HCT116 (cell line): Measurements from ENCODE around the gene RAB19. TPM values are rescaled to one million over a fixed set of nuclear protein-coding genes. Genes with fewer than 3 reads are reported as not detected.

Experiments used
- ATAC-seq: fragments of 200-7000 bp; cut with Tn5 transposase; 2 replicates; pipeline ENCODE4 v1.9.1; 2020; ENCODE audit warnings: mild to moderate bottlenecking, moderate library complexity
- BruUV-seq: library from RNA; stranded (reverse); fragments of 400-500 nt; replicated peaks from 2 replicates; lab custom pipeline; 2021; lab: Mats Ljungman, UMichigan
- CTCF ChIA-PET: fragments of 300-600 bp; sonication (Branson Sonifier 250); formaldehyde crosslinking; loops from one replicate; lab custom pipeline; 2021; ENCODE audit warnings: antibody characterized with exemption; lab: Charles Lee
- POLR2A ChIA-PET: fragments of 300-600, 350-600 bp; sonication (Branson Sonifier 250); formaldehyde crosslinking; loops from one replicate; lab custom pipeline; 2021; ENCODE audit warnings: antibody characterized with exemption; lab: Charles Lee
- RAD21 ChIA-PET, 2 experiments: fragments of 300-600 bp; sonication (Branson Sonifier 250); formaldehyde crosslinking; loops; one replicate each; lab custom pipeline; 2023; ENCODE audit warnings: low total read pairs in 2 of 2; ENCODE audit not compliant: uncharacterized antibody in 2 of 2, unreplicated experiment in 2 of 2, low non-redundant PET in 1 of 2; lab: Charles Lee
- DNase-seq: peaks from one replicate; pipeline ENCODE4 v3.0.0-alpha.2; 2010; ENCODE audit warnings: low read depth, low spot score
- H2AFZ ChIP-seq: fragments of 200-600 bp; shearing (Covaris generic), sonication (generic); 2 replicates; pipeline ENCODE4 v1.6.1; 2017; ENCODE audit warnings: low read depth, mixed run types, mixed read lengths, antibody characterized with exemption, low read length; ENCODE audit not compliant: poor library complexity, severe bottlenecking
- H3K27ac ChIP-seq: 2 replicates; pipeline ENCODE4 v1.5.1; 2012; ENCODE audit warnings: low read depth, low read length
- H3K27me3 ChIP-seq: fragments of 200-600 bp; sonication (generic); 2 replicates; pipeline ENCODE4 v1.6.1; 2016; ENCODE audit warnings: mixed run types, low read length, mixed read lengths; ENCODE audit not compliant: insufficient read depth
- H3K36me3 ChIP-seq, 2 experiments: fragments of 200-500 bp in 1 of 2; fragments of 200-600 bp in 1 of 2; sonication (Bioruptor generic) in 1 of 2; sonication (generic) in 1 of 2; 2 replicates each; pipeline versions ENCODE4 v1.5.1 to v1.6.1; 2014 to 2016; ENCODE audit warnings: low read length in 2 of 2, inconsistent platforms in 1 of 2, mixed read lengths in 1 of 2, mixed run types in 1 of 2; ENCODE audit not compliant: insufficient read depth in 2 of 2, control insufficient read depth in 1 of 2
- H3K4me1 ChIP-seq, 2 experiments: fragments of 200-600 bp in 1 of 2; sonication (generic) in 1 of 2; 2 replicates each; pipeline versions ENCODE4 v1.5.1 to v1.6.1; 2012 to 2017; ENCODE audit warnings: low read length in 2 of 2, inconsistent platforms in 1 of 2, mild to moderate bottlenecking in 1 of 2, mixed read lengths in 1 of 2, mixed run types in 1 of 2, moderate library complexity in 1 of 2; ENCODE audit not compliant: insufficient read depth in 2 of 2, control insufficient read depth in 1 of 2
- H3K4me2 ChIP-seq: fragments of 200-600 bp; sonication (generic); 2 replicates; pipeline ENCODE4 v1.6.1; 2017; ENCODE audit warnings: mixed run types, low read length, mixed read lengths
- H3K4me3 ChIP-seq, 2 experiments: fragments of 200-600 bp in 1 of 2; sonication (generic) in 1 of 2; replicated peaks in 1 of 2; 2 replicates each; pipeline ENCODE4 v1.5.1; 2011 to 2016; ENCODE audit warnings: low read length in 2 of 2, control low read depth in 1 of 2, low read depth in 1 of 2, mild to moderate bottlenecking in 1 of 2, mixed read lengths in 1 of 2, mixed run types in 1 of 2
- H3K79me2 ChIP-seq: fragments of 200-600 bp; sonication (generic); 2 replicates; pipeline ENCODE4 v1.6.1; 2017; ENCODE audit warnings: mild to moderate bottlenecking, mixed run types, low read length, moderate library complexity, mixed read lengths; ENCODE audit not compliant: insufficient read depth
- H3K9ac ChIP-seq: fragments of 200-600 bp; sonication (generic); 2 replicates; pipeline ENCODE4 v1.6.1; 2016; ENCODE audit warnings: low read length, mixed read lengths
- H3K9me2 ChIP-seq: fragments of 200-600 bp; sonication (generic), shearing (Covaris generic); 2 replicates; pipeline ENCODE4 v1.6.1; 2017; ENCODE audit warnings: mixed run types, mild to moderate bottlenecking, moderate library complexity; ENCODE audit not compliant: insufficient read depth
- H3K9me3 ChIP-seq, 2 experiments: fragments of 200-500 bp in 1 of 2; fragments of 200-600 bp in 1 of 2; sonication (Bioruptor generic) in 1 of 2; sonication (generic) in 1 of 2; 2 replicates each; pipeline ENCODE4 v1.6.1; 2014 to 2017; ENCODE audit warnings: low read length in 2 of 2, mixed read lengths in 2 of 2, inconsistent platforms in 1 of 2, low read depth in 1 of 2, mild to moderate bottlenecking in 1 of 2, mixed run types in 1 of 2, moderate library complexity in 1 of 2; ENCODE audit not compliant: control insufficient read depth in 1 of 2, insufficient read depth in 1 of 2
- H4K20me1 ChIP-seq: fragments of 200-600 bp; sonication (generic), shearing (Covaris generic); 2 replicates; pipeline ENCODE4 v1.6.1; 2017; ENCODE audit warnings: mixed run types, mild to moderate bottlenecking, moderate library complexity; ENCODE audit not compliant: insufficient read depth
- ELF1 ChIP-seq: IDR thresholded peaks from 2 replicates; pipeline ENCODE4 v1.6.1; 2012; ENCODE audit warnings: low read depth, borderline replicate concordance
- EZH2 ChIP-seq: fragments of 200-600 bp; sonication (generic); IDR thresholded peaks from 2 replicates; pipeline ENCODE4 v1.6.1; 2017; ENCODE audit warnings: antibody characterized with exemption, mixed run types
- JUND ChIP-seq: IDR thresholded peaks from 2 replicates; pipeline ENCODE4 v1.6.1; 2012
- POLR2A ChIP-seq: IDR thresholded peaks from 2 replicates; pipeline ENCODE4 v1.7.0; 2011; ENCODE audit warnings: borderline replicate concordance; ENCODE audit not compliant: insufficient read depth, insufficient read length; ENCODE audit errors: extremely low read depth
- RAD21 ChIP-seq: IDR thresholded peaks from 2 replicates; pipeline ENCODE4 v1.6.1; 2012; ENCODE audit warnings: low read depth, mild to moderate bottlenecking
- SRF ChIP-seq: IDR thresholded peaks from 2 replicates; pipeline ENCODE4 v1.6.1; 2012; ENCODE audit warnings: low read depth
- TCF7L2 ChIP-seq: IDR thresholded peaks from 2 replicates; pipeline ENCODE4 v1.7.0; 2011; ENCODE audit warnings: borderline replicate concordance, inconsistent platforms; ENCODE audit not compliant: insufficient read depth, insufficient read length; ENCODE audit errors: extremely low read depth
- ZBTB33 ChIP-seq: IDR thresholded peaks from 2 replicates; pipeline ENCODE4 v1.6.1; 2011; ENCODE audit warnings: mild to moderate bottlenecking, low read length, moderate library complexity; ENCODE audit not compliant: insufficient replicate concordance; ENCODE audit errors: extremely low read depth
- intact Hi-C: fragments of 100-400 bp; cut with micrococcal nuclease; formaldehyde crosslinking; loops from 2 replicates; pipeline ENCODE4 v1.10.0; 2022
- total RNA-seq: library from RNA; stranded (reverse); gene quantifications from one replicate; pipeline ENCODE4 v1.2.1, GENCODE V29; 2021; ENCODE audit not compliant: unreplicated experiment

The RAB19 gene
- total RNA-seq, 1 experiment from 2014 or later = 2.6 TPM

GRCh38 chr7:140435252-140435895 lies 31.5 kb downstream of the RAB19 start:
- ATAC-seq = no peak
- Histone ChIP-seq H3K27ac (no peak overlapping the region), H3K9me2 (no peaks in the 10 kb centered on the region), H3K36me3 (no peaks in the 10 kb centered on the region), H3K27me3 (no peaks in the 10 kb centered on the region), H3K4me1 (no peaks in the 10 kb centered on the region; a peak in 1 of 4 replicates), H3K79me2 (no peaks in the 10 kb centered on the region), H2AFZ (no peak overlapping the region), H3K9ac (no peak overlapping the region), H3K4me3 (no peak overlapping the region), H4K20me1 (no peaks in the 10 kb centered on the region), H3K4me2 (no peak overlapping the region), H3K9me3 (no peaks in the 10 kb centered on the region)
- no peak for TF ChIP-seq JUND
- no peak for TF ChIP-seq TCF7L2
- no peak for TF ChIP-seq RAD21
- ChIA-PET RAD21 (no interaction called here), POLR2A (no interaction called here), CTCF (no interaction called here)
- intact Hi-C loops = no loop called here
- DNase-seq = no peak
- no TSS peak for BruUV-seq

DNA sequence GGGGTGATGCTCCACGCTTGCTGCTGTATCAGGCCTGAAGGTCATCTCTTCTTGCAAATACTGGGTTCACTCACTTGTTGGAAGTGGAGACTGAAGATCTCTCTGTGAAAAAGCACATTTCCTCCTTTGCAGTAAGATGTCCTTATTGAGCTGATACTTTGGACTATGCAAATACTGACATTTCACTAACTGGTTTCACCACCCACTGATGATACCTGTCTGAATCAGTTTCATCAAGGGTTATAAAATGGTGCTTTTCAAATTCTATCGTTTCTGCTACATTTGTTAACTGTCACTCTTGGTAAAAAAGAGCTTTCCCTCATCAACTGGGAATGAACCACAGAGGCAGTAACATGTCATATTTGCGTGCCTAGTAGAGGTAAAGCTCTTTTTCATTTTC lies 35.5 kb downstream of the RAB19 start:
- no TSS peak for BruUV-seq
- TF ChIP-seq ELF1 = no peak
- TF ChIP-seq EZH2 = no peak
- no peak for TF ChIP-seq TCF7L2
- no peak for TF ChIP-seq POLR2A
- TF ChIP-seq SRF = no peak
- no peak for TF ChIP-seq ZBTB33

More for the DNA sequence above, 35.5 kb downstream of the RAB19 start:
- H3K4me3 ChIP-seq = no peak overlapping the region
- no peaks in the 10 kb centered on the region for H3K79me2 ChIP-seq
- no peaks in the 10 kb centered on the region for H4K20me1 ChIP-seq
- no peak overlapping the region for H2AFZ ChIP-seq
- no peaks in the 10 kb centered on the region for H3K9me3 ChIP-seq
- DNase-seq (no peak), ATAC-seq (no peak)
- H3K9me2 ChIP-seq = no peaks in the 10 kb centered on the region
- H3K4me2 ChIP-seq = no peak overlapping the region
- H3K9ac ChIP-seq = no peak overlapping the region
- H3K27ac ChIP-seq = no peak overlapping the region
- intact Hi-C loops = no loop called here
- no peaks in the 10 kb centered on the region for H3K36me3 ChIP-seq
- ChIA-PET CTCF (no interaction called here), POLR2A (no interaction called here), RAD21 (no interaction called here)
- peaks cover 4 to 6% of the 10 kb centered on the region in 2 experiments for H3K4me1 ChIP-seq
- no peaks in the 10 kb centered on the region for H3K27me3 ChIP-seq
